HTERT RPE-1 (cell line): ENCODE measurements around the gene NFATC1.

Experiments
- in situ Hi-C: fragments of 300-500 bp; cut with MboI; formaldehyde crosslinking; loops from 4 replicates; pipeline ENCODE4 v1.14.3; 2020; ENCODE audit warnings: low sequenced_read_pairs

NFATC1 gene

DNA sequence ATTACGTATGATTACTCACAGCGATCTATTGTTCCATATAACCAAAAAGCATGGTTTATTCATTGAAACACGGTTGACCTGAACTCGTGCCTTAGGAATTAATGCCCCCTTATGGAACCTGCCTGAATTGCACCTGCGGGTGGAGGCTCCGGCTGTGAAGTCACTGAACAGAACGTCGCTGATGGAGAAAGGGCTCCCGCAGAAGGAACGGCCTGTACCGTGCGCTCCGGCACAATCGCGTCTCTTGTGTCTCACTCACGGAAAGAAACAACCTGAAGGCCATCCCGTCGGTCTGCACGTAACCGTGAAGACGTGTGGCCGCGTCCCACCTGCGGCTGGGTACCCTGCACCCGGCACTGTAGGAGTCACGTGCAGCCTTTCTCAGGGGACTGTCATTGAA lies 133.1 kb downstream of the NFATC1 start:
- in situ Hi-C loops, result no loop called here

DNA sequence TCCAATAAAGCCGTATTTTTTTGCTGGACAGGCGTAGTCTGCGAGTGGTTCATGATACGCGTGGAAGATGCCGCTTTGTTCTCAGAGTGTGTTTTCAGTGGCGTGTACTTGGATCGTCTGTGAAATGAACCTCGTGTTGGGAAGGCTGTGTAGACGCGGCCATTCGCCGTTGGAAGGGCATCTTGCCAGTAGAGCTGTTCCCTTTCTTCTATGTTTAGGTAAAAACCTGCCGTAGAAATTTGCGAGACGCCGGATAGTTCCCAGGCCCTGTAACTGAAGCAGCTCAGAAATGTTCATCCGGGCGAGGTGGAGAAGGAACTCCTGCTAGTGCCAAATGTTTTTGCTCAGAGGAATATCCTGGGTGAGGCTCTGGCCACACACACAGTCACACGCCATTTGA lies 133.6 kb downstream of the NFATC1 start:
- in situ Hi-C loops, result no loop called here

DNA sequence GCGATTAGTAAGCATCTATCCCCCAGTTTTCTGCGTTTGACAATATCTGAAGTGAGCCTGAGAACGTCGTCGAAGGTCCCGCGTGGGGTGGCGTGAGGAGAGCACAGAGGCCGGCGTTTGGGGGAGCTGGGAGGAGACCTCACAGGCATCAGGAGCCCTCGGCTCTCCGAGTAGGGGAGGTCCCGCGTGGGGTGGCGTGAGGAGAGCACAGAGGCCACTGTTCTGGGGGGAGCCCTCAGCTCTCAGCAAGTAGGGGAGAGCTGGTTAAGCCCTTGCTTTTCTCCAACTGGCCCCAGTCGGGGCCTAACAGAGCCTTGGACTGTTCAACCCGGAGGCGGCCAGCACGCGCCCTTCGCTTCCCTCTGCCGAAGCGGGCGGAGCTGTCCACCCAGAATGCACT lies 134.3 kb downstream of the NFATC1 start:
- in situ Hi-C loops, result no loop called here

DNA sequence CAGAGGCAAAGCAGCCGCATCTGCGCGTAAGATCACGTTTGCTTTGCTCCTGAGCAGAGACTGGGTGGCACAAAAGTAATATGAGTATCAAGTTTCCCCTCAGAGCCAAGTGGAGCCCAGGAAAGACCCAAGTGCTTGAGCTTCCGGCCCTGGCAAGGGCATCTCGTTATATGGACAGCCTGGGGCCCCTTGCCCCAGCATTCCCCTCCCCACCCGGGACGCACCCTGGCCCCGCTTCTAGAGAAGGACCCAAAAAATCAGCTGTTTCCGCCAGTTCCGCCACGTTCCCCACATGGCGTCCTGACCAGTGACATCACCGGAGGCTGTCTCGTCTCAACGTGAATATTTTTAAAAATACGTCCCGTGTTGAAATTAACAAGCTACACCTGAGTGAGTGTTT lies 135.1 kb downstream of the NFATC1 start:
- in situ Hi-C loops, result no loop called here

DNA sequence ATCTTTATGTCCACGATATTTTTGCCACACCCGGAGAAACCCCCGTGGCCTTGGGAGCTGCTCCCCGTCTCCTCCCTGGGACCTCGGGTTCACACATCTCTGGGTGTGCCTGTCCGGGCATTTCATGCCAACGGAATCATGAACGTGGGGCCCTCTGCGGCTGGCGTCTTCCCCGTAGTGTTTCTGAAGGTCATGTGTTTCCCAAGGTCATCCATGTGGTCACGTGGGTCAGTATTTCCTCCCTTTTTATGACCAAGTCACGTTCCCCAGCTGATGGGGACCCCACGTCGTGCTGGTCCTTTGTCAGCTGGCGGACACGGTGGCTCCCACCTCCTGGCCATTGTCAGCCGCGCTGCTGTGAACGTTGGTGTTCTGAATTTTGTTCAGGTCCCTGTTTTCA lies 135.7 kb downstream of the NFATC1 start:
- in situ Hi-C loops, result no loop called here

DNA sequence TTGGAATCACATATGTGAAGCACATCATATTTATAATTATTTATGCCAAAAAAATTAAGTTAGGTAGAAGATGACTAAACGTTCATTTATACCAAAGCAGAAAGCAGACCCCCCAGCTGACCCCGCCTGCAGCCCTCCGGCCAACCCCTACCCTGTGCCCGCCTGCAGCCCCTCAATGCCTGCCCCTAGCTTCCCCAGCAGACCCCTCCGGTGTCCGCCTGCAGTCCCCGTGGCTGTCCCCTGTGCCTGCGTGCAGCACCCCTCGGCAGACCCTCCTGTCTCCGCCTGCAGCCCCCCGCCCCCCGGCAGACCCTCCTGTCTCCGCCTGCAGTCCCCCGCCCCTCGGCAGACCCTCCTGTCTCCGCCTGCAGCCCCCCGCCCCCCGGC lies 136.2 kb downstream of the NFATC1 start:
- in situ Hi-C loops, result no loop called here

GRCh38 chr18:79532313-79533007 lies 136.7 kb downstream of the NFATC1 start:
- in situ Hi-C loops, result no loop called here

DNA sequence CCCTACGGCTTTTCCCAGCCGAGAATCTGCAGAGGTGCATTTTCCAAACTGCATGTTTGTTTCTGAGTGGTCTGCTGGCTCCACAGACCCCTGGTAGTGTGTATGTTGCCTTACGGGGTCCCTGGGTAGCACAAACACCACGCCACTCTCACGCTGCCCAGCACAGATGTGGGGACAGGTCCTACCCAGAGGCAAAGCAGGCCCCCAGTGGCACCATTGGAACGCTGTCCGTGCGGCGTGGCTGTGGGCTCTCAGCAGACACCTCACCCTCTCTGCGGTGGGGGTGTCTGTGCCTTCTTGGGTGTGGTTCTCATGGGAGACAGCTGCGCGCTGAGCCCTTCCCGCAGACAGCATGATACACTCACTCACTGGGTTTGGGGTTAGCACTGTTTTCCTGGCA lies 137.4 kb downstream of the NFATC1 start:
- in situ Hi-C loops, result no loop called here

DNA sequence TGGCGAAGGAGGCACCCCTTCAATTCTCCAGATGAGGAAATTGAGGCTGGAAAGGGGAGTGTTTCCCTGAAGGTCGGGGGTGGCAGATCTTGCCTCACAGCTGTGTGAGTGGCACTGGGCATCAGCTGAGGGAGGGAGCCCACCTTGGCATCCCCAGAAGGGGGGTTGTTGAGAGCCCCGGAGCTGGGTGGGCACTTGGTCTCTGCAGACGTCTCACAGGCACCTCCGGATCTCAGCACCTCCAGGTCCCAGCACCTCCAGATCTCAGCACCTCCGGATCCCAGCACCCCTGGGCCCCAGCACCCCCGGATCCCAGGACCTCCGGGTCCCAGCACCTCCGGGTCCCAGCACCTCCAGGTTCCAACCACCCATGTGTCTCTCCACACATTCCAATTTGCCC lies 137.9 kb downstream of the NFATC1 start:
- in situ Hi-C loops, result no loop called here

DNA sequence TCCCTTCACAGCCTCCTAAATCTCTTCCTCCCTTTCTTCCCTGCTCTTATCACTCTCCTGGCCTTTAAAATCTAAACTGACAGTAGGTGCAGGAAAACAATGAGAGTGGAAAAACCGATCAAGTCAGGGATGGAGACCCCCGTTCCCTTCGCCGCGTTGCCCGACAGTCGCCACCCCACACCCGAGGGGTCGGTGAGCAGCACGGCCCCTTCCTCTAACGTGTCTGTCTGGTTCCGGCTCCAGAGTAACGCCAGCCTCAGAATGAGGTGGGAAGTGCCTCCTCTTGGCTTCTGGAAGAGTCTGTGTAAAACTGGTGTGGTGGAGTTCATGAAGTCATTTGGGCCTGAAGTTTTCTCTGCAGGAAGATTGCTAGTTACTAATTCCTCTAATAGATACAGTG lies 138.6 kb downstream of the NFATC1 start:
- in situ Hi-C loops, result no loop called here

GRCh38 chr18:79537758-79538157 lies 142.0 kb downstream of the NFATC1 start:
- in situ Hi-C loops, result no loop called here

- in situ Hi-C loops, result no loop called here
These were observed 142.9 kb downstream of the NFATC1 start for GRCh38 chr18:79538635-79539034.

GRCh38 chr18:79540161-79540903 lies 144.6 kb downstream of the NFATC1 start:
- in situ Hi-C loops, result no loop called here

GRCh38 chr18:79540904-79541282 lies 145.2 kb downstream of the NFATC1 start:
- in situ Hi-C loops, result no loop called here

DNA sequence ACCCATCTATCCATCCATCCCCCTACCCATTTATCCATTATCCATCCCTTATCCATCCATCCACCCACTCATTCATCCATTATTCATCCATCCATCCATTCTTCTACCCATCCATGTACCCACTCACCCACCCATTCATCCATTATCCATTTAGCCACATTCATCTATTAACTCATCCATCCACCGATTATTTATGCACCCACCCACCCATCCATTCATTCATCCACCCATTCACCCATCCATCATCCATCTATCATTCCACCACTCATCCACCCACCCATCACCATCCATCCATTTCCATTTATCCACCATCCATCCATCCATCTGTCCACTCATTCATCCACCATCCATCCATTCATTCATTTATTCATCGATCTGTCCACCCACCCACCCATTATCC lies 146.5 kb downstream of the NFATC1 start:
- in situ Hi-C loops, result no loop called here

DNA sequence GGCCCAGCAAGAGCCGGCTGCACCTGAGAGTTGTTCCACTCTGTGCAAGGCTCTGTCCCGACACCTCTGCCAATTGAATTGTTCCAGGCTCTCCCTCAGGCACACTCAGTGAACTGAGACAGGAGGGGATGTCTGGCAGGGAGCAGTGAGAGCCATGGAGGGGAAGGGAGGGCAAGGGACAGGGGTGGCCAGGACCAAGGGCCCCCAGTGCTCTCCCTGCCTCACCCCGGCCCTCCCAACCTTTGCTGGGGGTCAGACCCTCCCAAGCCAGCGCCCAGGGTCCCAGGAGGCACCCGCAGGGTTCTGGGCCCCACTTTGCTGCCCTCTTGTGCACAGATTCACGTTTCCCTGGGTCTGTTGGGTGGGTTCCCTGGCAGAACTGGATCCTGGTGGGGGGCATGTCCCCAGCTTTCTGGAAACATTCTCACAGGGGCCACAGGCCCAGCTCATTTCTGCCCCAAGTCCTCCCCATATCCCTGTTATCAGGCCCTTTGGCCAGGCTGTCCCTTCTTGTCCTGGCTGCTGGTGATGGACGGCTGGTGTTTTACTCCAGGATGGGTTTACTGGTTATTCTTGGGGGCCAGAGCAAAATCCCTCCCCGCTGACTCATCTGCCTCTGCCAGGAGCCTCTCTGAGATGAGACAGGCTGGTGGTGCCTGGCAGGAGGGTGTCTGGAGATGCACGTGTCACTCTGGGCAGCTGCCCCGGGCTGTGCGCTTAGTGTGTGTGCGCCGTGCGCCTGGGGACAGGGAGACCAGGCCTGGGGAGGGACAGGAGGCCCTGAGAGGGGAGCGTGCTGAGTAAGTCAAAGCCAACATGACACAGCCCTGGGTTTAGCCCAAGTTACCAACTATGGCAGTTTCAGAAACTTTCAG lies 147.4 kb downstream of the NFATC1 start:
- in situ Hi-C loops, result no loop called here

DNA sequence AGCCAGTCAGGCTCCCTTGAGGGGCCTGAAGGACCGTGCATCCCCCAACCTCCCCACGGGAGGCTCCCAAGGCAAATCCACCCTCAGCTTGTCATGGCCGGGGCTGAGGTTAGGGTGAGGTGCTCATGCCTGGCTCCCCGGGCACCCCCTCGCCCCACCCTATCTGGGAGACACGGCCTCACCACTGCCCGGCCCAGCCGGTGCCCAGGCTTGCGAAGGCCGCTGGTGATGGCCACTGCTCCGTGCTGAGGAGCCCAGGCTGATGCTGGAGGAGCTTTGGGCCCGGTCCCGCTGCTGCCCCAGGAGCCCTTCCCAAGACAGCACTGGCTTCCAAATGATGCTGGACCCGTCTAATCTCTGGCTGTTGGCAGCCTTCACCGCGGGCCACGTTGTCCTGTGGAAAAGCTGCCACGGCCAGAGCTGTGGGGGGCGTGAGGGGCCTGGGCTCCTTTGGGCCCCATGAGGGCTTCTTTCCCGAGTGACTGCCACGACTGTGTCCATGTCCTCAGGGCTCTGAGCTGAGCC lies 148.2 kb downstream of the NFATC1 start:
- in situ Hi-C loops, result no loop called here

- in situ Hi-C loops, result no loop called here
These were observed 148.7 kb downstream of the NFATC1 start for GRCh38 chr18:79544386-79544963.

DNA sequence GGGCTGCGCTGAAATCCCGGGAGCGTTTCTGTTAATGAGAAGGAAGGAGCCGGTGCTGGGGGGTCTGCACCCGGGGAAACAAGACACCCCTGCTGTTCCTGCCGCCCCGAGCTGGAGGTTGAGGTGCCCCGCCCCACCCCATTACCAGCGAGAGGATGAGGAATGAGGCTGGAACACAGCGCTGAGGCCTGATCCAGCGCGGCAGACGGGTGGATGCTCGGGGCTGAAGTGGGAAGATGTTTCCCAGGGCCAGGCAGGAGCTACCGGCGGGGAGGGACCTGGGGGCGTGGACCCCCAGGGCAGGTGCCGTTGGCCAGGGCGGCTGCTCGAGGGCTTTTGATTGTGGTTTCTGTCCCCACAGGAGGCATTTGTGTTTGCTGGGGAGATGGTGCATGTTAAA lies 149.5 kb downstream of the NFATC1 start:
- in situ Hi-C loops, result no loop called here

DNA sequence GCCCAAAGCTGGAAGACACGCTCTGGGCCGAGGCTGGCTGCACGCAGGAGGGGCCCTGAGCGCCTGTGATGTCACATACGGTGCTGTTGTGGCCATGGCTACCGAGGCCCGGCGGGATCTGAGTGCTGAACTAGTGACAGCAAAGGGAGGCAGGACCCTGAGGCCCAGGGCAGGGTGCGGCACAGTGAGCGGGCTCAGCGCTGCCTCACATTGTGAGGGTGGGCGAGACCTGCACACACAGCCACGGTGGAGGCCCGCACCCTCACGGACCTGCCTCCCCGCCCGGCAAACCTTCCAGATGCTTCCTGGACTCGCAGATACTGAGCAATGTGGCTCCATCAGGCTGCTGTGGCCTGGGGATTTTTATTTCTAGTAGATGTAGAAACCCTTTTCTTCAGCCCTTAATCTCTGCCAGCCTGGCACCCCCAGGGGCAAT lies 150.0 kb downstream of the NFATC1 start:
- in situ Hi-C loops, result no loop called here

- in situ Hi-C loops, result no loop called here
These were observed 151.1 kb downstream of the NFATC1 start for GRCh38 chr18:79546781-79547272.
